ENCODE data around the gene KCNN3.

The KCNN3 gene

GRCh38 chr1:154837034-154837671 lies 32.9 kb downstream of the KCNN3 start:
- TF ChIP-seq CTCF (IDR thresholded peaks at IDR 0.05; ENCODE audit: insufficient read depth, low read depth, low read length, missing control alignments) = no peak
- H3K4me3 ChIP-seq (ENCODE audit: low read depth, low read length) = no peak overlapping the region
- DNase-seq (ENCODE audit: low read depth) = no peak

DNA sequence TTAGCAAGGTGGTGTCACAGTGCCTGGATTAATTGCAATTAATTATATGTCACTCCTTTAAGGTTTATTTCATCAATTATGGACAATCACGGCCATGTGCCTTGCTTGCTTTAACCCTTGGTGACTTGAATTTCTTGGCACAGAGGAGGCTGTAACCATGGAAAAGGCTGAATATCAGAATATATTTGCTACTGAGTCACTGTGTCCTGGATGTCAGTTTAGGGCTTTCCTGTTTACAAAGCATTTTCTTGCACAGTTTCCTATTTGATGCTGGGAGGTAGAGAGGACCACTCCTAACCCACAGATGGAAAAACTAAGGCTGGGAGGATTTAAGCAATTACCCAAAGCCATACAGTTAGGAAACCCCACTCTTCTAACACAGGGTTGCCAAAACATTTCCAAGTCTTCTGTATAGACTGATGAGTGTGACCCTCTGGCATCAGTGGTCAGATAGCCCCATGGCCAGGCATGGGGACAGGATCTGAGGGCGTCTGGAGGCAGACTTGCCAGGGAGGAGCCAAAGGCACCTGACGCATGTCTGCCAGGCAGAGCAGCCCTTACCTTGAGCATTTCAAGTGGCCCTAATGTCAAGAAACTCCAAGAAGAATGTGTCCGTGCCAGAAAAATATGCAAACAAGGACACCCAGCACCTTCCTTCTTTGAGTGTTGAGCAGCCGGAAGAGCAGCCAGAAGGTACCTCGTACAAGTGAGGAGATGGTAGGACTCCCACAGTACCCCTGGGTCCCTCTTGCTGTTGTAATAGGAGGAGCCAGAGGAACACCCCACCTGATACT lies 34.4 kb downstream of the KCNN3 start:
- no peak overlapping the region for H3K4me3 ChIP-seq (ENCODE audit: low read depth, low read length)
- DNase-seq (ENCODE audit: low read depth) = no peak
- TF ChIP-seq CTCF (IDR thresholded peaks at IDR 0.05; ENCODE audit: insufficient read depth, low read depth, low read length, missing control alignments) = no peak

DNA sequence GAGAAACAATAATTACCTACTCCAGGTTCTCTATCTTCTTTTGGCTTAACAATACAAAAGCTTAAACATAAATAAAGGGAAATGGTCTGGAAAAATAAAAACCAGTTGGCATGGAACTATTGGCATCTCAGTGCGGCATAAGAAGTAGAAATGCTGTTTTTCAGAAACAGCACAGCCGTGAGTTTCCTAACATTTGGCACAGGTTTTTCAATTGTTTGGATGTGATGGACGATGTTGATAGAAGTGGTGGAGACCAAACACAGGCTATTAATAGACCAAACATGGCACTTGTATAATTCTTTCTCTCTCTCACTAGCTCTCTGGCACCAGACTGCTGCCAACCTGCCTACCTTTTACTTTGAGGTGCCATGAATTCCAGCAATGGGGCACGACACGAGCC lies 36.2 kb downstream of the KCNN3 start:
- no peak for DNase-seq (ENCODE audit: low read depth)
- no peak overlapping the region for H3K4me3 ChIP-seq (ENCODE audit: low read depth, low read length)
- TF ChIP-seq CTCF (IDR thresholded peaks at IDR 0.05; ENCODE audit: insufficient read depth, low read depth, low read length, missing control alignments) = no peak

DNA sequence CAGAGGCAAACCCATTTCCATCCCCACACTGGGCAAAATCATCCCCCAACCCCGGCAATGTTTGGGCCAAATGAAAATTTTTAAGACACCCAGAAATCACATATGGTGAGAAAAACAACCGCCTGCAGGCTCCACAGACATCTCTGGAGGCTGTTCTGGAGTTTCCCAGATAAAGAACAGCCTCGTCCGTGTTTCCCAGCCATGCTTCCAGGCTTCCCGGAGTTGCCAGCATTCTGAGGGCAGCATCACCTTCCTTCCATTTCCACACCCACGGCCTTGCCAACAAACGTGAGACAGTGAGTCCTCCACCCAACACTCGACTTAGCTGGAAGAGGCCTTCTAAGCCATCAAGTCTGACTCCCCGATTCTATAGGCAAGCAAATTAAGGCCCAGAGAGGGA lies 36.9 kb downstream of the KCNN3 start:
- H3K4me3 ChIP-seq (ENCODE audit: low read depth, low read length) = no peak overlapping the region
- DNase-seq (ENCODE audit: low read depth) = no peak
- TF ChIP-seq CTCF (IDR thresholded peaks at IDR 0.05; ENCODE audit: insufficient read depth, low read depth, low read length, missing control alignments) = no peak

- TF ChIP-seq CTCF (IDR thresholded peaks at IDR 0.05; ENCODE audit: insufficient read depth, low read depth, low read length, missing control alignments) = no peak
- DNase-seq (ENCODE audit: low read depth) = no peak
- no peak overlapping the region for H3K4me3 ChIP-seq (ENCODE audit: low read depth, low read length)
Measured at GRCh38 chr1:154832384-154832783, 37.7 kb downstream of the KCNN3 start.

DNA sequence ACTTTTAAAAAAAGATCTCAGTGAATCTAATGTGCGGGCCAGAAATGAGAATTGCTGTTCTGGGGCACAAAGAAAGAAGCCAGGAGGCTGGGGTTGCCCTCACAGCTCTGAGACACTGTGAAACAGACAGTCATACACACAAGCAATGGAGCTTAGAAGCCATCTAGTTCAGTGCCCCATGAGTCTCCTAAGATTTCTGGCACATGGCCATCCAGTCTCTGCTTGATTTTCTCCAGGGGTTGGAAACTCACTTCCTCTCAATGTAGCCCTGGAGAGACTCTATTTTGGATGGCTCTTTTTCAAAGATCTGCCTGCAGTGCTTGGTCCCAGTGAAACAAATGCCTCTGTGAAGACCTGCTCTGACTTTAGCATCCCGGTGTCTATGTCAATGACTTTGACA lies 38.6 kb downstream of the KCNN3 start:
- no peak for TF ChIP-seq CTCF (IDR thresholded peaks at IDR 0.05; ENCODE audit: insufficient read depth, low read depth, low read length, missing control alignments)
- no peak overlapping the region for H3K4me3 ChIP-seq (ENCODE audit: low read depth, low read length)
- no peak for DNase-seq (ENCODE audit: low read depth)
